PFSK-1 (cell line): ENCODE measurements around the gene HMGN4.

Experiments used
- POLR2AphosphoS5 ChIP-seq: IDR thresholded peaks from 2 replicates; pipeline ENCODE4 v1.6.1; 2012; ENCODE audit warnings: low read depth, mild to moderate bottlenecking, control low read depth, low read length, moderate library complexity
- SIN3A ChIP-seq: IDR thresholded peaks from 2 replicates; pipeline ENCODE4 v1.6.1; 2012; ENCODE audit warnings: mild to moderate bottlenecking, low read length, moderate library complexity, borderline replicate concordance; ENCODE audit not compliant: insufficient read depth
- TAF1 ChIP-seq: IDR thresholded peaks from 2 replicates; pipeline ENCODE4 v1.6.1; 2012; ENCODE audit warnings: low read length, control low read depth, borderline replicate concordance; ENCODE audit not compliant: insufficient read depth

- no peak for TF ChIP-seq TAF1
- TF ChIP-seq SIN3A = no peak
- no peak for TF ChIP-seq POLR2AphosphoS5
Observed at GRCh38 chr6:26594131-26594498, 55.9 kb downstream of the HMGN4 start.
